Heart left ventricle (tissue), 13 donors: ENCODE measurements around the gene CELSR1.

ENCODE experiments used
- CTCF ChIP-seq, 12 donors: fragments of 200-600 bp; sonication (generic) in 4 of 12; IDR thresholded peaks; one replicate each; pipeline versions ENCODE4 v1.5.0 to v1.8.0; 2018 to 2022; ENCODE audit warnings: antibody characterized with exemption in 12 of 12, mild to moderate bottlenecking in 5 of 12
- POLR2A ChIP-seq, 2 donors: fragments of 450-650 bp; IDR thresholded peaks; one replicate each; pipeline ENCODE4 v1.6.1; 2017; ENCODE audit warnings: antibody characterized with exemption in 2 of 2, mild to moderate bottlenecking in 2 of 2, moderate library complexity in 2 of 2
- donor health status: ischemic (EF 13 %, LVEDD 7.1; RV severe dilation, severe dysfunction).
- donor health status: DM: no; HTN: yes; CAD: no.
- donor health status: DM: no; HTN: no; CAD: no.
- donor health status: ischemic (EF 25% LVEDD 6.9; RV normal size, moderate dysfunction).
- donor health status: ischemic (EF 25% LVEDD 5.7; RV mildly dilated, moderate dysfunction).
- donor health status: ischemic (EF 35%, LVEDD 5.7; RV mildly dilated, moderate dysfunction).
- donor health status: nonischemic (EF 11% LVEDD 7.7; RV severe dilation, severe dysfunction).
- donor health status: DM: yes; HTN: yes; CAD: no.
- donor health status: PGD.
- donor health status: ischemic (EF 29% LVEDD 5.4; RV normal size, mild dysfunction).
- donor health status: nonischemic (EF 23%, LVEDD 6.1; RV moderate dilation, normal function).

- TF ChIP-seq CTCF (IDR thresholded peaks at IDR 0.05) (no peak), POLR2A (IDR thresholded peaks at IDR 0.05) (no peak)
Measured at GRCh38 chr22:46575911-46576555, 38.6 kb upstream of the CELSR1 start.
